DMS53 treated with DMSO at 0.1 percent for 48 hours (cell line): ENCODE results near the gene CDC5L.
A peak's percentile ranks its signal among the peaks of the same experiment; 100 is the strongest.
"Not testable (repeated sequence)": the region's sequence is repeated elsewhere in the genome, so short reads cannot be mapped to it uniquely, and the experiment has no call there.

ENCODE experiments used
- DNase-seq: peaks from one replicate; lab custom pipeline; 2025; ENCODE audit not compliant: unreplicated experiment; lab: John Stamatoyannopoulos, UW

The CDC5L gene

GRCh38 chr6:44449181-44449580, 61.7 kb downstream of the CDC5L start:
- not testable (repeated sequence) for DNase-seq

GRCh38 chr6:44451803-44452695, 64.5 kb downstream of the CDC5L start:
- DNase-seq, result no peak

GRCh38 chr6:44452725-44453124, 65.2 kb downstream of the CDC5L start:
- no peak for DNase-seq

- DNase-seq, result no peak
Observed at GRCh38 chr6:44453146-44453545, 65.6 kb downstream of the CDC5L start.

- DNase-seq, result no peak
Observed at GRCh38 chr6:44454198-44454597, 66.7 kb downstream of the CDC5L start.

GRCh38 chr6:44456070-44456965, 68.8 kb downstream of the CDC5L start:
- DNase-seq, result peak; percentile 45

- DNase-seq, result no peak
Observed at GRCh38 chr6:44456966-44457292, 69.4 kb downstream of the CDC5L start.

- DNase-seq, result no peak
Observed at GRCh38 chr6:44457596-44457995, 70.1 kb downstream of the CDC5L start.

GRCh38 chr6:44458551-44458950, 71.0 kb downstream of the CDC5L start:
- DNase-seq, result no peak

- no peak for DNase-seq
Observed at GRCh38 chr6:44462335-44462734, 74.8 kb downstream of the CDC5L start.

- DNase-seq, result no peak
Observed at GRCh38 chr6:44462797-44463727, 75.6 kb downstream of the CDC5L start.

- no peak for DNase-seq
Observed at GRCh38 chr6:44463728-44464450, 76.4 kb downstream of the CDC5L start.

- no peak for DNase-seq
Observed at GRCh38 chr6:44464527-44465310, 77.2 kb downstream of the CDC5L start.

GRCh38 chr6:44466955-44467354, 79.4 kb downstream of the CDC5L start:
- no peak for DNase-seq

GRCh38 chr6:44468835-44469234, 81.3 kb downstream of the CDC5L start:
- DNase-seq, result no peak

GRCh38 chr6:44470115-44470464, 82.6 kb downstream of the CDC5L start:
- peak; percentile 93 for DNase-seq

GRCh38 chr6:44470746-44471145, 83.2 kb downstream of the CDC5L start:
- DNase-seq, result no peak

- DNase-seq, result no peak
Observed at GRCh38 chr6:44471271-44471981, 83.9 kb downstream of the CDC5L start.
